A673 (cell line): ENCODE results near the gene CHPF2.

Experiments
- EZH2 ChIP-seq: fragments of 200-600 bp; sonication (generic); IDR thresholded peaks from 2 replicates; pipeline ENCODE4 v1.6.1; 2017; ENCODE audit warnings: borderline replicate concordance, low read depth, mild to moderate bottlenecking, mixed read lengths, antibody characterized with exemption, low read length; ENCODE audit not compliant: poor library complexity, severe bottlenecking
- TF ChIP-seq, protein P1 (sequence below): fragments of 300-800, 200-600 bp; sonication (generic); conservative IDR thresholded peaks from 2 replicates; pipeline ENCODE4 v1.5.1; 2017; ENCODE audit warnings: low read depth, mild to moderate bottlenecking, antibody characterized with exemption, low read length, moderate library complexity, mixed read lengths

DNA sequence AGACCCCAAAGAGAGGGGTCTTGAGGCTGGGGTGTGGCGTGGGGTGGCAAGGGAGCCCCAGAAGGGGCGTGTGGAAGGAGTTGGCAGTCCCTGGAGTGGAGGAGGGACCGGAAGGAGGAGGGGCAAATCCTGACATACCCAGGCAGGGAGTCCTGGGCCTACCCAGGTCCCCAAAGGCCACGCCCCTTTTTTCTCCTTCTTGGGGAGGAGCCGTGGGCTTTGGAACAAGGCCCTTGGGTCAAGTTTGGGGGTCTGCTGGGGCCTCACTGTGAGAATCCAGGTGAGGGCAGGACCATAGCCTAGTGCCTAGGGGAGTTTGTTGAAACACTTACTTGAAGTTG is 17.4 kb downstream of the CHPF2 start:
- TF ChIP-seq, protein P1, sequence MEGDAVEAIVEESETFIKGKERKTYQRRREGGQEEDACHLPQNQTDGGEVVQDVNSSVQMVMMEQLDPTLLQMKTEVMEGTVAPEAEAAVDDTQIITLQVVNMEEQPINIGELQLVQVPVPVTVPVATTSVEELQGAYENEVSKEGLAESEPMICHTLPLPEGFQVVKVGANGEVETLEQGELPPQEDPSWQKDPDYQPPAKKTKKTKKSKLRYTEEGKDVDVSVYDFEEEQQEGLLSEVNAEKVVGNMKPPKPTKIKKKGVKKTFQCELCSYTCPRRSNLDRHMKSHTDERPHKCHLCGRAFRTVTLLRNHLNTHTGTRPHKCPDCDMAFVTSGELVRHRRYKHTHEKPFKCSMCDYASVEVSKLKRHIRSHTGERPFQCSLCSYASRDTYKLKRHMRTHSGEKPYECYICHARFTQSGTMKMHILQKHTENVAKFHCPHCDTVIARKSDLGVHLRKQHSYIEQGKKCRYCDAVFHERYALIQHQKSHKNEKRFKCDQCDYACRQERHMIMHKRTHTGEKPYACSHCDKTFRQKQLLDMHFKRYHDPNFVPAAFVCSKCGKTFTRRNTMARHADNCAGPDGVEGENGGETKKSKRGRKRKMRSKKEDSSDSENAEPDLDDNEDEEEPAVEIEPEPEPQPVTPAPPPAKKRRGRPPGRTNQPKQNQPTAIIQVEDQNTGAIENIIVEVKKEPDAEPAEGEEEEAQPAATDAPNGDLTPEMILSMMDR = no peak
- TF ChIP-seq EZH2 = no peak
